ENCODE results near the gene EDN1. TPM values are rescaled to one million over a fixed set of nuclear protein-coding genes. Genes with fewer than 3 reads are reported as not detected.

EDN1 gene
- total RNA-seq, 1 donor from 2014 or later: 376 TPM

GRCh38 chr6:12269110-12269509 lies 21.1 kb upstream of the EDN1 start:
- no peak for DNase-seq (ENCODE audit: extremely low read depth, low read depth, low spot score)

GRCh38 chr6:12270551-12271230 lies 19.5 kb upstream of the EDN1 start:
- DNase-seq (ENCODE audit: extremely low read depth, low read depth, low spot score): no peak

GRCh38 chr6:12271594-12271993 lies 18.6 kb upstream of the EDN1 start:
- no peak for DNase-seq (ENCODE audit: extremely low read depth, low read depth, low spot score)

GRCh38 chr6:12271997-12272396 lies 18.2 kb upstream of the EDN1 start:
- no peak for DNase-seq (ENCODE audit: extremely low read depth, low read depth, low spot score)

- DNase-seq (ENCODE audit: extremely low read depth, low read depth, low spot score): no peak
These were observed 15.1 kb upstream of the EDN1 start for GRCh38 chr6:12275107-12275506.

GRCh38 chr6:12276930-12277315 lies 13.2 kb upstream of the EDN1 start:
- DNase-seq (ENCODE audit: extremely low read depth, low read depth, low spot score): no peak

- no peak for DNase-seq (ENCODE audit: extremely low read depth, low read depth, low spot score)
These were observed 12.8 kb upstream of the EDN1 start for GRCh38 chr6:12277386-12277785.

GRCh38 chr6:12278915-12279314 lies 11.2 kb upstream of the EDN1 start:
- no peak for DNase-seq (ENCODE audit: extremely low read depth, low read depth, low spot score)

GRCh38 chr6:12279322-12280091 lies 10.7 kb upstream of the EDN1 start:
- DNase-seq (ENCODE audit: extremely low read depth, low read depth, low spot score): no peak

GRCh38 chr6:12280458-12280857 lies 9.7 kb upstream of the EDN1 start:
- DNase-seq (ENCODE audit: extremely low read depth, low read depth, low spot score): no peak

- DNase-seq (ENCODE audit: extremely low read depth, low read depth, low spot score): no peak
These were observed 9.3 kb upstream of the EDN1 start for GRCh38 chr6:12280902-12281301.

- DNase-seq (ENCODE audit: extremely low read depth, low read depth, low spot score): no peak
These were observed 6.3 kb upstream of the EDN1 start for GRCh38 chr6:12283904-12284303.

- no peak for DNase-seq (ENCODE audit: extremely low read depth, low read depth, low spot score)
These were observed 3.6 kb upstream of the EDN1 start for GRCh38 chr6:12286373-12287110.

GRCh38 chr6:12288211-12288618 lies 1.9 kb upstream of the EDN1 start:
- no peak for DNase-seq (ENCODE audit: extremely low read depth, low read depth, low spot score)

- no peak for DNase-seq (ENCODE audit: extremely low read depth, low read depth, low spot score)
These were observed 1.2 kb upstream of the EDN1 start for GRCh38 chr6:12288914-12289313.

- DNase-seq (ENCODE audit: extremely low read depth, low read depth, low spot score): no peak
These were observed 719 bp upstream of the EDN1 start for GRCh38 chr6:12289365-12289919.

GRCh38 chr6:12291071-12291838 lies 1.1 kb downstream of the EDN1 start:
- no peak for DNase-seq (ENCODE audit: extremely low read depth, low read depth, low spot score)

GRCh38 chr6:12291839-12292604 lies 1.9 kb downstream of the EDN1 start:
- DNase-seq (ENCODE audit: extremely low read depth, low read depth, low spot score): no peak

- no peak for DNase-seq (ENCODE audit: extremely low read depth, low read depth, low spot score)
These were observed 3.2 kb downstream of the EDN1 start for GRCh38 chr6:12293235-12293930.

All from glomerular endothelial cell (primary cell).